ENCODE data around the gene CLMP.

CLMP gene

DNA sequence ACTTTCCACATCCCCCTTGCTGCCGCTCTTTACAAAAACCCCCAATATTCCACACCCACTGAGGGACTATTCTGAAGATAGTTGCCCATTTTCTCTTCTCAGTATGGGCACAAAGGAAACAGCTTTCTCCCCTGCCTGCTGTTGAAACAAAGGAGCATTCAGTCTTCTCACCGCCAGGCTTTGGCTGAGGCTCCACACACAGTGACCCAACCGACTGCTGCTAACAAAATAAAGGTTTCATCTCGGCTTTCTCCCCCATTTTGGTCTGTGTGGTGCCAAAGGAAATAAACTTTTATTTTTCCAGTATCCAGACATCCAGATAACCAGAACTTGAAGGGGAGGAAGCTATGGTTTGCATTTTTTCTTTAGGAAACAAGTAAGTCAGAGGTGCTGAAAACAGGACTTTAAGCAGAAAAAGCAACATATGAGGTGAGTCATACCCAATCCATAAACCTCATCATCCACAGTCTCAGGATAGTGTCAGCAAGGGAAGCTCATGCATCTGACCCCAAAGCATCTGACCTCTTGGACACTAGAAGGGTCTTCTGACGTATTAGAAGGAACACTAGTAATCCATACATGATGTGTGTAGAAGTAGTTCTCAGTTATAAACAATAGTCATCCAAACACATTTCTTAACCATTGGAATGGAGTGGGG, 6.4 kb downstream of the CLMP start:
- DNase-seq (ENCODE audit: low read depth) = no peak

- no peak for DNase-seq (ENCODE audit: low read depth)
Measured at GRCh38 chr11:123187665-123188507, 7.2 kb downstream of the CLMP start.

- DNase-seq (ENCODE audit: low read depth) = no peak
Measured at GRCh38 chr11:123187248-123187647, 7.8 kb downstream of the CLMP start.

- no peak for DNase-seq (ENCODE audit: low read depth)
Measured at GRCh38 chr11:123186286-123186685, 8.8 kb downstream of the CLMP start.

DNA sequence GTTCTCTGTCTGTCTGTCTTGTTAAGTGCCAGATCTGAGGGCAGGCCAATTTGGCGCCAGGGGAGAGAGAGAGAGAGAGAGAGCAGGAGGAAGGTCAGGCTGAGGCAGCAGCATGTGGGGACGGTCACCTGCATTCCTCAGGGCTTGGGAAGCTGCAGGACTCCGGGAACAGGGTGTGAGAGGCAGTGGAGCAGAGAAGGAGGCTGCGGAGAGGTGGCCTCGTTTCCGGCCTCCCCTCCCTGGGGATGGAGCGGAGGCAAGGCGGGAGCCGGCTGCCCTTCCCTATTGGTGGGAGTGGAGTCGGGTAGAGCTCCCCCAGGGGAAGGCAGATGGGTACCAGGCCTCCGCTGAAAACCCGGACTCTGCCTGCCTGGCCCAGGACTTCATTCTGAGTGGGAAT, 9.7 kb downstream of the CLMP start:
- no peak for DNase-seq (ENCODE audit: low read depth)

DNA sequence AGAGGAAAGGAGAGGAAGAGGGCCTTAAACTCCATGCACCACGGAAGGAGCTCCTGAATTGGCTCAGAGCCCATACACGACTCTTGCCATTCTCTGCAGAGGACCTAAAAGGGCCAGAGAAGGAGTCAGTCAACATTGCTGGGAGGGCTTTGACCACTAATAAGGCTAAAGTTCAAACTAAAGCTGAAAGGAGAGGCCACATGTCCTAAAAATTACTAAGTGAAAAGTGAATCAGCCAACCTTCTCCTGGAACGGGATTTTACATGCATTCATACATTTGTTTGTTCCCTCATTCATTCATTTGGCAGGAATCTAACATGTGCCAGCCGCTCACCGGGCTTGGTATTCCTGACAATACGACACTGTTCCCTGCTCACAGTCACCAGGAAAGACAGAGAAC, 10.5 kb downstream of the CLMP start:
- no peak for DNase-seq (ENCODE audit: low read depth)

DNA sequence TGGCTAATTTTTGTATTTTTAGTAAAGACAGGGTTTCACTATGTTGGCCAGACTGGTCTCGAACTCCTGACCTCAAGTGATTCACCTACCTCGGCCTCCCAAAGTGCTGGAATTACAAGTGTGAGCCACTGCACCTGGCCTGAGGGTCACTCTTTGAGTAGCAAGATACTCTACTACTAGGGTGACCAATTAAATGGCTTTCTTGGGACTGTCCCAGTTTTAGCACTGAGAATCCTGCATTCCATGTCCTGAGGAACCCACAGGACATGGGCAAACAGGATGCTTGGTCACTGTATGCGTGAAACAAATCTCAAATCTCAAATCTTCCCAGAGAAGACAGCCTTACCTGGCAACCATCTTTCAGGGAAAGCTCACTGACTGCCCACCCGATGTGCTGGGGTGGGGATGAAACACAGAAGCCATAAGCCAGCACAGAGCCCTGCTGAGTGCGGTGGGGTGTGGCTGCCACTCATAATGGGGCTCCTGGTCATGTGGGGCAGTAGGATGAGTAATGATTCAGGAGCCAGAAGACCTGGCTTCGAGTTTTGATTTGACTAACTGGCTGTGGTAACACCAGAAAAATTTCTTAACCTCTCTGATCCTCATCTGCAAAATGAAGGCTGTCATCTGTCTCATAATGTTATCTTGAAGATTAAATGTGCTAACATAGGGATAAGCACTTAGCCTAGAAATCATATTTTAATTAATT, 11.5 kb downstream of the CLMP start:
- DNase-seq (ENCODE audit: low read depth) = no peak

DNA sequence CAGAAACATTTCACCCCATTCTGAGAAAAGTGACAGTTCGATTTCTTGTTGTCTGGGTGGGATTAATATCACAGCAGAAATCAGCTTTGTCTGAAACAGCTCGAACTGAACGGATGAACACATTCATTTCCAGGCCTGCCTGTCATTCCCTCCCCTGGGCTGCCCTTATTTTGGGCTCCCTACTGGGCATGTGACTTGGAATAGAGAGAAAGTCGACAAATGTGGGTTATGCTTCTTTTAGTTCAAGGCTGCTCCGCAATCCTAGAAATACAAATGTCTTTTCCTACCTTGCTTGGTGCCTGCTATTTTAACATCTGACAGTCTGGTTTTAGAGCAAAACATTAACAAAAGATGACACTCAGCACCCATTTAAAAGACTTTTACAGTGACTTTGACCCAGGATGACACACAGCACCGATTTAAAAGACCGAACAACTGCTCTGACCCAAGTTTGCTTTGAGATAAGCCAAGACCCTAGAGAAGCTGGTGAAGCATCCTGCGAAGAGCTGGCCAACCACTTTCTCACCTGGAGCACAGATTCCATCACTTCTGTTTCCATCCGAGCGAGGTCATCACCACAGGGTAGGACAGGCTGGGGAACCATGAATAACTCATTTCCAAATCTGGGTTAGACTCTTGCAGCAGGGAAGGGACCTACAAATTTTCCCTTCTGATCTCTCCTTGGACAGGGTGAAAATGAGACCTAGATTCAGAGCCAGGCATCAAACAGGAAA, 13.1 kb downstream of the CLMP start:
- DNase-seq (ENCODE audit: low read depth) = no peak

GRCh38 chr11:123181075-123181474, 14.0 kb downstream of the CLMP start:
- DNase-seq (ENCODE audit: low read depth) = no peak

GRCh38 chr11:123180574-123180973, 14.5 kb downstream of the CLMP start:
- no peak for DNase-seq (ENCODE audit: low read depth)

DNA sequence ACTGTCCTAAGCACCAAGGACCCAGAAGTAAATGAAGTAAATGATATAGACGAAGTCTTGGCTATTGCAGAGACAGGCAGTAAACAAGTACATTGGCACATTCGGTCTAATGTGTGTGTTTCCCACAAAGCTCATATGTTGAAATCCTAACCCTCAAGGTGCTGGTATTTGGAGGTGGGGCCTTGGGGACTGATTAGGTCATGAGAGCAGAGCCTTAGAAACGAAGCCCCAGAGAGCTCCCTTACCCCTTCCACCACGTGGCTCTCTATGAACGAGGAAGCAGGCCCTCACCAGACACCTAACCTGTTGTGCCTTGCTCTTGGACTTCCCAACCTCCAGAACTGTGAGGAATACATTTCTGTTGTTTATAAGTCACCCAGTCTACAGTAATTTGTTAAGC, 14.9 kb downstream of the CLMP start:
- DNase-seq (ENCODE audit: low read depth) = no peak

GRCh38 chr11:123179586-123179985, 15.5 kb downstream of the CLMP start:
- no peak for DNase-seq (ENCODE audit: low read depth)

GRCh38 chr11:123178186-123178585, 16.9 kb downstream of the CLMP start:
- DNase-seq (ENCODE audit: low read depth) = no peak

- DNase-seq (ENCODE audit: low read depth) = no peak
Measured at GRCh38 chr11:123176785-123177184, 18.3 kb downstream of the CLMP start.

DNA sequence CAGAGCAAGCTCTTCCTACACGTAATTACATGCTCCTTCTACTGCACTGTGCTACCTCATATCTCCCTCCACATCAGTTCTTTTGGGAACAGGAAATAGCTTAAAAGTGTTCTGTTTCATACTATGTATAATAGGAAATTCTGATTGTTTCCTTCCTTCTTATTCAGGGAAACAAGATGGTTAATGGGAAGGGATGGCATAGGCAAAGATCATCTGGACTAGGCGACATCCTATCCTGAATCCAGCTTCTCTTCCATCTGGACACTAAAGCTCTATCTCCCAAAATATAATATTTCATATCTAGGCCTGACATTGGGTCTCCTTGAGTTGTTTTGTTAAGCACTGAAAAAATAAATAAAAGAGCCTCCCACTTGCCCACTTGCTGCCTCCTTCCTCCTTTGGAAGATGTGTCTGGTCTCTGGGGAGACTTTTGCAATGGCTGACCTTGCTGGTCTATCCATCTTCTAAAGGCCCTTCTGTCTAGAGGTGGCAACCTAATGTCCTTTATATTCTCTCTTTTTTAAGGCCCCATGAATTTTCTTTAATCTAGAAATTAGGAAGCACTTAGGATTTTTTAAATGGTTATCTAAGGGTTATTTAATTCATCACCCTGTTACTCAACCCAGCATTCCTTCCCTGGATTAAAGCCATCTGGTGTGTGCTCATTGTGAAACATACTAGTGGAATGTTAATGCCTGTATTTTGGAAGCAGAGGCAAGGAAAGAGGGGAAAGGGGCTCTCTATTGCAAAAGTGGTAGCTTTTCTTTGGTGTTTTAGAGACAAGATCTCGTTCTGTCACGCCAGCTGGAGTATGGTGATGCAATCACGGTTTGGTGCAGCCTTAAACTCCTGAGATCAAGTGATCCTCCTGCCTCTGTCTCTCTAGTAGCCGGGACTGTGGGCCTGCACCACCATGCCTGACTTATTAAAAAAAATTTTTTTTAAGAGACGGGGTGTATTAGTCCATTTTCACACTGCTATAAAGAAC, 20.6 kb downstream of the CLMP start:
- DNase-seq (ENCODE audit: low read depth) = no peak

DNA sequence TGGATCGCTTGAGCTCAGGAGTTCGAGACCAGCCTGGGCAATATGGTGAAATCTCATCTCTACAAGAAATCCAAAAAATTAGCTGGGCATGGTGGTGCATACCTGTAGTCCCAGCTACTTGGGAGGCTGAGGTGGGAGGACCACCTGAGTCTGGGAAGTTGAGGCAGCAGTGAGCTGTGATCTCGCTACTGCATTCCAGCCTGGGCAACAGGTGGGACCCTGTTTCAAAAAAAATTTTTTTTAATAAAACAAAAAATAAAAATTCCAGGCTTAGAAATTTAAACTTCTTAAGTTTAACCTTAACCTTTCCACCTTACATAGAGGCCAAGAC, 21.2 kb downstream of the CLMP start:
- no peak for DNase-seq (ENCODE audit: low read depth)

- no peak for DNase-seq (ENCODE audit: low read depth)
Measured at GRCh38 chr11:123173040-123173855, 21.8 kb downstream of the CLMP start.

GRCh38 chr11:123170929-123171328, 24.1 kb downstream of the CLMP start:
- DNase-seq (ENCODE audit: low read depth) = no peak

- DNase-seq (ENCODE audit: low read depth) = no peak
Measured at GRCh38 chr11:123169821-123170220, 25.2 kb downstream of the CLMP start.

DNA sequence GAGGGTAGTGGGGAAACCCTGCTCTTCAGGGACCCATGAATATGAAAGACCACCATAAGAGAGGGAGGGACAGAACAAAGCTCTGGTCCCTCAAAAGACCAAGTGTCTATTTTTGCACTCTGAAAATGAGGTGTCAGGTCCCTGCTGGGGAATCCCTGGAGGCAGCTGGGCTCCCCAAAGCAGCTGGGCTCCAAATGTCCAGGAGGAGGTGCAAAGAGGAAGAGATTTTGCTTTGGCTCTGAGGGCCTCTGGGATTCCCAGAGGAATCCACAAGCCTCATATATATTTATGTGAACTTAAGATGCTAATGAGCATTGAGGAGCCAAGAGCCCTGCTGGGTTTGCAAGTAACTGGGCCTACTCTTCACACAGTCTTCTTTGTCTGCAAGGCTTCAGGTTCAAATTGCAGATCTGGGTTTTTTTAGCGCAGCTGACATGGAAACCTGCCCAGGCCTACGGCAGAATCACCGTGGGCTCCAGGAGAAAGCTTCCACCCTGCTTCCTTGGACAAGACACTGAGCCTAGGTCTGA, 26.0 kb downstream of the CLMP start:
- no peak for DNase-seq (ENCODE audit: low read depth)
